NOMO-1 treated with DMSO at 0.1 percent for 48 hours (cell line): ENCODE data around the gene NTRK3.

Experiments
- DNase-seq: peaks from one replicate; lab custom pipeline; 2025; ENCODE audit not compliant: unreplicated experiment; lab: John Stamatoyannopoulos, UW

The NTRK3 gene

DNA sequence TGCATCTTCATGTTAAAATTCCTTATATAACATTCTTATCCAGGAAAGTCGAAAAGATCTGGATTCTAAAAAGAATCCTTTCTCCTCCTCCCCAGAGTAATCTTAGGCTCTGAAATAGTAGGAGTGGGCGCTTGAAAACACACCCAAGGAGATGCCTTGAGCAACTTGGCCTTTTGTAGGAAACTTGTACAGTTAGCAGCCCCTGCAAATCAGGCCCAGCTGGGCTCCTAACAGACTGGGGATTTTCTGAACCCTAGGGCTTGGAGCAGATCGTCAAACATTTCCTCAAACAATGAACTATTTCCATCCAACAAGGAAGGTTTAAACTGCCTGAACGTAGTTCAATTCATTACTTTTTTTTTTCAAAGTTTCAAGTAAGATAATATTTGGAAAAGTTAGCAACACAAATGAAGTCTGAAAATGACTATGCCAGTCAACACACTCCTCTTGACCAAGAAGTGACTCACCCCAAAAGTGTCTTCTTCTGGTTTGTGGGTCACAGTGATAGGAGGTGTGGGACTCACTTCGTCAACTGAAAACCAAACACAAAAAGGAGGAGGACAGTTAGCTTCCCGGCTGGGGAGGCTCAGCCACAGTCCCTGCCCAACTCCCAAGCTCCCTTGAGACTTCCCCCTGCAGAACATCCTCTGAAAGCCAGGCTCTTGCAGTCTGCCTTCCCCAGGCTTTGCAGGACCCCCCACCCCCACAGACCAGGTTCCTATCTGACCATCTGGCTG lies 129.7 kb downstream of the NTRK3 start:
- DNase-seq: no peak

DNA sequence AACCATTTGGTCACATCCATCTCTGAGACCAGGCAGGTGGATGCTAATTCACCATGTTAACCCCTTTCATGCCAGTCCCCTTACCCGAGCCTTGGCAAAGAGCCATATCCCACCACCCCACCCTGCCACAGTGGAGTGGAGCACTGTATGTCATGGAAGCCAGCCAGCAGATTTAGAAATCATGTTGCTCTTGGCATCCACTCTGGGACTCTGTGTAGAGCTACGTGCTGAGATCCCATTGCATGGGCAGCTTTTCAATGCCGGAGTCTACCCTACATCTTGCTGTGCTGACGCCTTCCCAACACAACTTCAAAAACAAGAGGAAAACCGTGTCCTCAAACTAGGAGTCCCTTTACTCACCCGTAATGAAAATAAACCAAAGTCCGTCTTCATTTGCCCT lies 131.0 kb downstream of the NTRK3 start:
- DNase-seq: no peak

- no peak for DNase-seq
Measured at GRCh38 chr15:88124199-88124598, 132.3 kb downstream of the NTRK3 start.

DNA sequence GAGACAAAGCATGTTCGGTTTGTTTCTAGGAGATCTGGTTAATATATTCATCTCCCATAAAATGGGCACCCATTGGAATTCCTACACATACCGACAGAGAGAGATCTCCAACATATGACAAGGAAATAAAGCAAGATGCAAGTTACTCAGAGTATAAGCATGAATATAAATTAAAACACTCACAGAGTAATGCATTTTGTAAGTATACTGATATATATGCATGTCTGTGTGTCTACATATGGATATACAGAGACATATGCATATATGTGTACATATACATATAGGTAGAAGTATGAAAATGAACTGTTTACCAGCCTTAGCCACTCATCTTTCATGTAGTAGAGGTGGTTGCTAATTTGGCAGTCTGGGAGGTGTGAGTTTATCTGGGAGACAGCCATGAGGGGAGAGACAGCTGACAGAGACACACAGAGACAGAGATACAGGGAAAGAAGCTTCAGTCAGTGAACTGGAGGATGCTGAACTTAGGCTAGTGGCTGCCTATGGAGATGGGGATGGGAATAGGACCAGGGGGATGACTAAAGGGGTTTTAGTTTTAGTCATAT lies 134.5 kb downstream of the NTRK3 start:
- no peak for DNase-seq

GRCh38 chr15:88120026-88120425 lies 136.5 kb downstream of the NTRK3 start:
- DNase-seq: no peak

DNA sequence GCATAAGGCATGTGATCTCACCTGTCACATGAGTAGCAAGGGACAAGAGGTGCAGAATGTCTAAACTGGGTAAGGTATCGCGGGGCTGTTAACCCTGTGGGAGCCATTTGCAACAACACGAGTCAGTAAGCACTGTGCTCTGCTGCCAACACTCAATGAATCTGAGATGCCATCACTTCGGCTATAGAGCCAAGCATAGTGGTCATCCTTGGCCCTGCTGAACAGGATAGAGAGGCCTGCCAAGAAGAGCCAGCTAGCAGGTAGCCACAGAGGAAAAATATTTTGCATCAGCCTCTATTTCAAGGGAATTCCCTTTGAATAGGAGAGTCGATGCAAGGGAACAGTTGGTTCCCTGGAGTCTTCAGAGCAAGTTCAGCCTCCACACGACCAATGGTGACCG lies 137.8 kb downstream of the NTRK3 start:
- no peak for DNase-seq

- DNase-seq: no peak
Measured at GRCh38 chr15:88118035-88118434, 138.5 kb downstream of the NTRK3 start.

GRCh38 chr15:88115486-88116152 lies 140.9 kb downstream of the NTRK3 start:
- no peak for DNase-seq

DNA sequence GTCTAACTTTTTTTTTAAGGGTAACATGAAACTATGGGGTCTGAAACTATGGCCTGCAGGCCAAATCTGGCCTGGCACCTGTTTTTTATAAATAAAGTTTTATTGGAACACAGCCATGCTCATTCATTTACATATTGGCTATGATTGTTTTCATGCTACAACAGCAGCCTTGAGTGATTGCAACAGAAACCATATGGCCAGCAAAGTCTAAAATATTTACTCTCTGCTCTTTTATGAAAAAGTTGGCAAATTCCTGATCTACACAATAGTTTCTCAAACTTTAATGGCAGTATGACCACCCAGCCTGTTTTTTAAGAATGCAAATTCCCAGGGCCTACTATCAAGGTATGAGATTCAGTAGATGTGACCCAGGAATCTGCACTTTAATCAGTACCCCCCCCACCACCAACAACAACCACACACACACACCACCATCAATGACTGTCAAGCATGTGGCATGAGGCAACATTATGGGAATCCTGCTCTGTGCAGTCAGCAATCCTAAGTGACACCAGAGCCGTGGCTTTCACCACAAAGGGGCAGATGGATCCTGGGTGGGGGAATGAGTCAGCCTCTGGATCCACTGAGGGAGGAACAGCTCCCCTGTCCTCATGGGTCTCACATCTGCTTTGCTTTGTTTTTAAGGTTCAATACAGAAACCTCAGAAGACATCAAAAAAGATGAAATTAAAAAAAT lies 142.8 kb downstream of the NTRK3 start:
- DNase-seq: no peak

DNA sequence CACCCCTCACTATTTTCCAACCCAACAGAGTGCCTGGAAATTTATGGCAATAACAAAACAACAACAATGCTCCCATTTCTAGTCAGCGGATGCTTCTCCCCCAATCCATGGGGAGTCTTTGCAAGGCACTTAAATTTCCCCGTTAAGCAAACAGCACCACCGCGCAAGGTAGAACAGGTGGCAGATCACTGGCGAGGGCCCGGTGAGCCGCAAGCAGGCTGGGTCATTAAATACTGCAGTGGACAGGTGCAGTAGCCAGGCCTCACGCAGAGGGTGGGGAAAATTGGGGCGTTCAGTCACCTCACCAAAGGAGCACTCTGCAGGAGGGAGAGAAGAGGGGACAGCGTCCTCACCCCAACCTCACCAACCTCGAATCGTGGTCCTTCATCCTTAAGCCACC lies 147.5 kb downstream of the NTRK3 start:
- no peak for DNase-seq

DNA sequence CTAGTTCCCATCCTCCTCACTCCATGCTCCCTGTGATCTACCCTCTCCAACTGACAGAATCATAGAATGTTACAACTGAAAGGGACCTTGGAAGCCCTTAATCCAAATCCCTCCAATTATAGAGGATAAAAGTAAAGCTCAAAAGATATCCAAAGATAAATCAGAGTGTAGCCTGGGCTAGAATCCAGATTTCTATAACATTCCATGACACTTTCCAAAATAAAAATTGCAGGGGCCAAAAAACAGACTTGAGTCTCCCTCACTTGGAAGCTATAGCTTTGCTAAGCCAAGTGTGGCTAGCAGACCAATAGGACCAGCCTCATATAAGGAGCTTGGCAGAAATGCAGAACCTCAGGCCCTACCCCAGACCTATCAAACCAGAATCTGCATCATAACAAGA lies 148.1 kb downstream of the NTRK3 start:
- DNase-seq: no peak

- DNase-seq: no peak
Measured at GRCh38 chr15:88106074-88106473, 150.5 kb downstream of the NTRK3 start.

DNA sequence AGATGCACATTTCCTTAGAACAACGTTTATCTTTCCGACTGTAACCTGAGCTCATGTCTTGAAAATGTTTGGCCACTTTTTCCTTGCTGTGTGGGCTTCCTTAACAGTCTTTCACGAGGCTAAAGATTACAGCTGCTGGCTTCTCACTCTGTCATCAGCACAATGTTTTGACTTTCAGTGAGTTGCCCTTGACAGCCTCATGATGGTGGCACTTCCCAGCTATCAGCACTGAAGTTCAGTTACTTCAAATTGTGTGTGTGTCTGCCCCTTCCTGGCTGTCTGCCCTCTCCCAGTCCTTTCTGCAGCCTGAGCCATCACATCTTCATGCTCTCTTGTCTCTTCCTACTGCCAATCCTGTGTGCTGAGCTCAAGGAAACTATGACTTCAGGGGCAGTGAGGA lies 152.2 kb downstream of the NTRK3 start:
- DNase-seq: no peak

GRCh38 chr15:88100181-88100580 lies 156.4 kb downstream of the NTRK3 start:
- no peak for DNase-seq

DNA sequence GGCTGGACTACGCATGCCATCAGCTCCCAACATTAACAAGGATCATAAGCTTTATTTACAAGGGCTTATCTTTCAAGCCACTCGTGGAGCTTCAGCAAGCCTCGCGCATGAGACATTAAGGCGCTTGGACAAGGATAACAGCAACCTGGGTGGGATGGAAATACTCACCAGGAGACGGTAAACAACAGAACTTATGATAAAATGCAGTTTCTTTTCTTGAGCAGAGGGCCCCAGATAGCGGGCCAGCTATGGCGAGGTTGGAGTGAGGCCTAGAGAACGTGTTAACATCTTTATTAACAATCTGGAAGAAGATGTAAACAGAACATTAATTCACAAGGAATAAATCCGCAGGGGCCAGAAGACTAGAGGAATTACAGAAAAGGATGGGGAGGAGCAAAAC lies 158.2 kb downstream of the NTRK3 start:
- DNase-seq: no peak

- no peak for DNase-seq
Measured at GRCh38 chr15:88091444-88092016, 165.0 kb downstream of the NTRK3 start.

GRCh38 chr15:88090481-88091011 lies 166.0 kb downstream of the NTRK3 start:
- DNase-seq: no peak

DNA sequence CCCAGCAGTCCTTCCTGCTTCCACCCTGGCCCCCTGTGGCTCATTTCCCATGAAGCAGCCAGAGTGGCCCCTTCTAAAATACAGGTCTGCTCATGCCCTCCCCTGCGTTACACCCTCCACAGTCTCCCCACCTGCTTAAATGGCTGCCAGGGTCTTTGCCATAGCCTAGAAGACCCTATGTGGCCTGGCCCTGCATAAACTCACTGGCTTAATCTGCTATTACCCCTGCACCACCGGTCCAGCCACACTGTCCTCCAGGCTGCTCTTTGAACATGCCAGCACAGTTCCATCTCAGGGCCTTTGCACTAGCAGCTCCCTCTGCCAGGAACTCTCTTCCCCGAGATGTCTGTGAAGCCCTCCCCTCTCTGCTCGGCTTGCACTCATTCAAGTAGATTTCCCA lies 166.8 kb downstream of the NTRK3 start:
- DNase-seq: no peak

DNA sequence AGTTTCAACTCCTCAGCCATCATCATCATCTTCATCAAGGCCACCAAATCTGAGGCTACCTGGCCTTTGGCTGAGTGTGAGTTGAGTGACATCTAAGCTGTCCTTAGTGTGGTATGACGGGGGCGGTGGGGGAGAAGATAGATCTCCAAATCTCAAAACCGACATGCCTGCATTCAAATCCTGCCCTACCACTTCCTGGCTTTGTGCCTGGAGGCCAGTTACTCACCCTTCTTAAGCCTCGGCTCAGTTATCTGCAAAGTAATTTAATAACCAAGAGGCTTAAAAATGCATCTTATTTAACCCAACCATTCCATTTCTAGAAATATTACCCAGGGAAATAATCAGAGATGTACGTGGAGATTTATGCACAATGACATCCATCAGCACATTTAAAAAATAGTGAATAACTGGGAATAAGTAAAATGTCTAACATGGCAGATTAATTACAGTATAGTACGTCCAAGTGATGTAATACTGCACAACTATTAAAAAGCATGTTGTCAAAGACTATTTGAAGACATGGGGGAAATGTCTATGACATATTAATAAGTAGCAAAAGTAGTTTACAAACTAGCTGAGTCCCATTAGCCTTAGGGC lies 167.4 kb downstream of the NTRK3 start:
- no peak for DNase-seq

GRCh38 chr15:88083811-88084760 lies 172.5 kb downstream of the NTRK3 start:
- peak; percentile 15 for DNase-seq
